ENCODE measurements around the gene BCL11A.

The BCL11A gene

DNA sequence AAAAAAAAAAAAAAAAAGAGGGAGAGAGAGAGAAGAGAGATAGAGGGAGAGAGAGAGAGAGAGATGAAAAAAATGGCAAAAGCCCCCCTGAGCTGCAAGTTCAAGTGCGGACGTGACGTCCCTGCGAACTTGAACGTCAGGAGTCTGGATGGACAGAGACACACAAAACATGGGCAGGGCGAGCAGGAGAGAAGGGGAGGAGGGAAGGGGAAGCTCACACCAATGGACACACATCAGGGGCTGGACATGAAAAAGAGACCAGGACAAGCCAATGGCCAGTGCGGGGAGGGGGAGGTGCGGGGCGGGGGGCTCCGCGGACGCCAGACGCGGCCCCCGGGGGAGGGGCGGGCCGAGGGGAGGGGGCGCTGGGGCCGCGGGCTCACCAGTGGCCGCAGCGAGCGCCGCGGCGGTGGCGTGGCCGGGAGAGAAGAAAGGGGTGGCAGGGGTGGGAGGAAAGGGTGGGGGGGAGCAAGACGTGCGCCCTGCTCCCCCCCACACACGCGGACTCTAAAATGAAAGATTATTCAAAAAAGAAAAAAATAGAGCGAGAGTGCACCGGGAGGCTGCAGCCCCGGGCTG is at the start of gene BCL11A:
TSS of gene BCL11A (minus strand) at position 160 of the 579 bp plus-strand sequence. CDS start 384 bp downstream, outside the sequence.
- in situ Hi-C loops (cut with HindIII; ENCODE audit: low sequenced_read_pairs), result no loop called here

DNA sequence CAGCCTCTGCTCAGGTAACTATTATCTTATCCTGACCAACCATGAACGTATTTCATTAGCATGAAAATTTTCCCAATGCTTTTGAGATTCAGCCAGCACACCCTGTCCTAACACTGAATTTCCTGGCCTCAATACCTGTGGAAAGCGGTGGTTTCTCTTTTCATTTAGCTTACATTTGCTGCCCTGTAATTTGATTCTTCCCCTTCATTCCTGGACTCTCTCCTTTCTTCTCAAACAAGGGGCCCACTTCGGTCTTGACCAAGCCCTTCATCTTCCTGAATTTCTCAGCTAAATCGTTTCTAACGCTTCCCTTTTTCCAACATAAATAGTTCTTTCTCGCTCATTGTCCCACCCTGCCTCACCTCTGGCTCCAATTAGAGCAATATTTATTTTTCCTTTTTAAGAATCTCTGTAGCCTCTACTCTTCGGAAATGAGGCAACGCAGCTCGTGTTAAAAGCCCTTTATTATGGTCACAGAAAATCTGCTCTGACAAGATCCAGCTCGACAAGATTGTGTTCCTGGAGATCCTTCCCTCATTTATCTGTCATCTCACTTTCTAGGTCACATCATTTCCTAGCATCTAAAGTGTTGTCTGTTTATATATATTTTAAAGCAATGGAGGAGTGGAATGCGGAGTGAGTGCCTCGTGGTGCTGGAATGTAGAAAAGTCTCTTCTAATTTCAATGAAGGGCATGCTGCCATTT is 49.5 kb upstream of the BCL11A start:
- in situ Hi-C loops (cut with HindIII; ENCODE audit: low sequenced_read_pairs), result no loop called here

DNA sequence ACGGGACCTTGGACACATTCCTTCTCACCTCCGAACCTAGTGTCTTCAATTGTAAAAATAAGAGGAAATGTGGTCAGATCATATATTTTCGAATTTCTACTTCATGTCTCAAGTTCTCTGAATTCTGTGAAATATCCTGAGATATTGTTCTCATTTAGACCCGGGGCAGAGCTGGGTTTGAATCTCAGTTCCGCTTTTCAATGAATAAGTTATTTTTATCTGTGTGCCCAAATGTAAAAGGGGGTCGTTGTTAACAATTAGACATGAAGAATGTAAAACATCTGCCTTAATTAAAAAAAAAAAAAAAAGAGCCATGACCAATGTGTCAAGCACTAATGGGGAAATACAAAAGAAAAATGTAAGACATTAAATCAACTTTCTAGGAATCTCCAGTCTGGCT is 48.9 kb upstream of the BCL11A start:
- in situ Hi-C loops (cut with HindIII; ENCODE audit: low sequenced_read_pairs), result no loop called here

- in situ Hi-C loops (cut with HindIII; ENCODE audit: low sequenced_read_pairs), result no loop called here
Observed at GRCh38 chr2:60598271-60598670, 44.8 kb upstream of the BCL11A start.

DNA sequence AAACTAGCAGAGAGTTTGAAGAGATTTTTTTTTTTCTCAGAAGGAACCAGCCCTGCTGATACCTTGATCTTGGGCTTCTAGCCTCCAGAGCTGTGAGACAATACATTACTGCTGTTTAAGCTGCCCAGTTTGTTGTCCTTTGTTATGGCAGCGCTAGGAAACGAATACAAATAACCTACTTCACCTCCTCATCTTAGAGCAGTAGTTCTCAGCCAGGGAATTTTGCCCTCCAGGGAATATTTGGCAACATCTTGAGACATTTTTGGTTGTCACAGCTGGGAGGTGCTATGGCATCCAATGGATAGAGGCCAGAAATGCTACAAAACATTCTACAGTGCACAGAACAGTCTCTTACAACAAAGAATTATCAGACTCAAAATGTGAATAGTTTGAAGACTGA is 43.9 kb upstream of the BCL11A start:
- in situ Hi-C loops (cut with HindIII; ENCODE audit: low sequenced_read_pairs), result no loop called here

- in situ Hi-C loops (cut with HindIII; ENCODE audit: low sequenced_read_pairs), result no loop called here
Observed at GRCh38 chr2:60596411-60596810, 43.0 kb upstream of the BCL11A start.

DNA sequence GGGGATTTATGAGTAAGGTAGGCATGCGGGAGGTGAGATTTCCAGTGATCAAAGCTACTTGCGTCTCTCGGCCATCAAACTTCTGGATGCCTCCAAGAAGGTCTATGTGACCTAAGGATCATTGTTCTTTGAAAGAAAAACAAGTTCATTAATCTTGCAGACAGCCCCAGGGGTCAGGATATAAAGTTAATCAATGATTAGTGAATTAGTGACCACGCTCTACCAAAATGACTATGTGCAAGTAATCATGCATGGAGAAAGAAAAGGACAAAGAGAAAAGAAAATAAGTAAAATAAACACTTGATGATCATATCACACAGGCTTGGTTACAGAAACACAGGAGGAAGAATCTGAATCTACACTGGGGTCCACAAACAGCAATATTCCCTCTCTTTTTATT is 42.5 kb upstream of the BCL11A start:
- in situ Hi-C loops (cut with HindIII; ENCODE audit: low sequenced_read_pairs), result no loop called here

GRCh38 chr2:60589104-60589503 is 35.6 kb upstream of the BCL11A start:
- in situ Hi-C loops (cut with HindIII; ENCODE audit: low sequenced_read_pairs), result no loop called here

DNA sequence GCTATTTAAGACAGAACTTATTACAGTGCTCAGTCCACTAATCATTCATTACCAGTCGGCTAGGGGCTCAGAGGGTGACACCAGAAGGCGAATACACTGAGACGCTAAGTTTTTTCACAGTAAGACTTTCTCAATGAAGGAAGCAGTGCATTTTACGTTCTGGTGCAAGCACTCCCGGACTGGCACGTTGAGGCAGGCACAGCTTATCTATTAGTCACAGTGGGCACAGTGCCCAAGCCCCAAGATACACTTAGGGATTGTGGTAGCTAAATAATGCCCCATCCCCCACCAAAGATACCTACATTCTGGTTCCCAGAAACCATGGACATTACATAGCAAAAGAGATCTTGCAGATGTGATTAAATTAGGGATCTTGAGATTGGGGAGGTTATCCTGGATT is 32.6 kb upstream of the BCL11A start:
- in situ Hi-C loops (cut with HindIII; ENCODE audit: low sequenced_read_pairs), result no loop called here

- in situ Hi-C loops (cut with HindIII; ENCODE audit: low sequenced_read_pairs), result no loop called here
Observed at GRCh38 chr2:60585276-60585675, 31.8 kb upstream of the BCL11A start.

DNA sequence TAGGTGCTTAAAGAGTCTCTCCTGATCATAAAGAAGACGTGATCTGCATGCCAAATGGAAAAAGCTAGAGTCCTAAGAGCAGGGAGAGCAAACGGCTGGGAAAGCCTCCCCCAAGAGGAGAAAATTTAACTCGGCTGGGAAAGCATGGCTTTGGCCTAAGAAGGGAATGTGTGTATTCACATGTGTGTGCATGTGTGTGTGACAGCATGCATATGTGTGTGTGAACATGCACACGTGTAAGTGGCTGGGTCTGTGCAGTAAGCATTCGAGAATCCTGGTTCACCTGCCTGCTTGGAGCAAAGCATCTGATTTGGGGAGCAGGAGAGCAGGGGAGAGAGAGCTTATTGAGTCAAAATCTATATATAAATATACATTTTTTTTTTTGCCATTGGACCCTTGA is 30.1 kb upstream of the BCL11A start:
- in situ Hi-C loops (cut with HindIII; ENCODE audit: low sequenced_read_pairs), result no loop called here

- in situ Hi-C loops (cut with HindIII; ENCODE audit: low sequenced_read_pairs), result no loop called here
Observed at GRCh38 chr2:60581433-60582282, 28.2 kb upstream of the BCL11A start.

DNA sequence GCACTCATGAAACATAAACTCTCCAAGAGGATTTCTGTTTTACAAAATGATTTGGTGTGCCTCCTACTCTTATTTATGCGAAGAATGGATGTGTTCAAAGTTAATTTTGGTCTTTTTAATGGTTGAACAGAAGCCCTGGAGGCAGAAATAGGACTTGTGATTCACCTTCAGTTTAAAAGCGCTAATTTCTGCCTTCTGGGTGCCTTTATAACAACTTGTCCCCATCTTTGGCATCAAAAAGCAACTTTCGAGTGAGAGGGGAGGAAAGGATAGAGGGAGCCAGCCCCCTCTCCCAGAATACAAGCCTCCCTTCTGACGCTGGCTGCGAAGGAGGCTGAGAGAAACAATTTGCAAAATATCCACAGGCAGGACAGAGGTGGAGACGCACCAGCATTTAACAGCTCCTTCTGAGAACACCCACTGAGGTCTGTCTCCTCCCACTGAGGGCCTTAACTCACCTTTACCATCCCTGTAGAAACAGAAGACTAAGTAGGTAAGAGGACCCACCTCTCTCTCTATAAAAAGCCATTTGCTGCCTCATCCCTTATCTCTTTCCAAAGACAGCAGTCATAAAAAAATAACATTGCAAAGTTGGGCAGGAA is 24.3 kb upstream of the BCL11A start:
- in situ Hi-C loops (cut with HindIII; ENCODE audit: low sequenced_read_pairs), result no loop called here

GRCh38 chr2:60573251-60573650 is 19.8 kb upstream of the BCL11A start:
- in situ Hi-C loops (cut with HindIII; ENCODE audit: low sequenced_read_pairs), result no loop called here

GRCh38 chr2:60570251-60570650 is 16.8 kb upstream of the BCL11A start:
- in situ Hi-C loops (cut with HindIII; ENCODE audit: low sequenced_read_pairs), result no loop called here

DNA sequence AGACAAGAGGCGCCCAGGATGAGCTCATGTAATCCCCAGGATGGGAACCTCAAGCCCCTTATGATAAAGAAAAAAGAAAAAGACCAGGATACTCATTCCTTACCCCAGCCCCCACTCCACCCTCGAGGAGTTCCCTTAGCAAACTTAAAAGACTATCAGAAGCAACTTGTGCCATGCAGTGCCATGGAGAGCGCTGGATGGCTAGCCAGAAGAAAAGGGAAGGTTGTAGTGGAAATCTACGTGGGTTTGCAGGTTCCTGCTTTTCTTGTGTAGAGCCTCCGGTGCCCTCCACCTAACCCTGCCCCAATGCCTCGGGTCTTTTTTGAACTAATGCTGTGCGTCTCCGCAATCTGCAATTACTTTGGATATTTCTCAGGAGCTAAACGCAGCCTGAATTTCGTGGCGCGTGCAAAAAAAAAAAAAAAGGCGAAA is 16.2 kb upstream of the BCL11A start:
- in situ Hi-C loops (cut with HindIII; ENCODE audit: low sequenced_read_pairs), result no loop called here

GRCh38 chr2:60567919-60568768 is 14.7 kb upstream of the BCL11A start:
- in situ Hi-C loops (cut with HindIII; ENCODE audit: low sequenced_read_pairs), result no loop called here

- in situ Hi-C loops (cut with HindIII; ENCODE audit: low sequenced_read_pairs), result no loop called here
Observed at GRCh38 chr2:60567096-60567495, 13.6 kb upstream of the BCL11A start.

- in situ Hi-C loops (cut with HindIII; ENCODE audit: low sequenced_read_pairs), result no loop called here
Observed at GRCh38 chr2:60565472-60565871, 12.0 kb upstream of the BCL11A start.

Measured in endothelial cell of hepatic sinusoid (primary cell).